ENCODE measurements around the gene SNUPN.

DNA sequence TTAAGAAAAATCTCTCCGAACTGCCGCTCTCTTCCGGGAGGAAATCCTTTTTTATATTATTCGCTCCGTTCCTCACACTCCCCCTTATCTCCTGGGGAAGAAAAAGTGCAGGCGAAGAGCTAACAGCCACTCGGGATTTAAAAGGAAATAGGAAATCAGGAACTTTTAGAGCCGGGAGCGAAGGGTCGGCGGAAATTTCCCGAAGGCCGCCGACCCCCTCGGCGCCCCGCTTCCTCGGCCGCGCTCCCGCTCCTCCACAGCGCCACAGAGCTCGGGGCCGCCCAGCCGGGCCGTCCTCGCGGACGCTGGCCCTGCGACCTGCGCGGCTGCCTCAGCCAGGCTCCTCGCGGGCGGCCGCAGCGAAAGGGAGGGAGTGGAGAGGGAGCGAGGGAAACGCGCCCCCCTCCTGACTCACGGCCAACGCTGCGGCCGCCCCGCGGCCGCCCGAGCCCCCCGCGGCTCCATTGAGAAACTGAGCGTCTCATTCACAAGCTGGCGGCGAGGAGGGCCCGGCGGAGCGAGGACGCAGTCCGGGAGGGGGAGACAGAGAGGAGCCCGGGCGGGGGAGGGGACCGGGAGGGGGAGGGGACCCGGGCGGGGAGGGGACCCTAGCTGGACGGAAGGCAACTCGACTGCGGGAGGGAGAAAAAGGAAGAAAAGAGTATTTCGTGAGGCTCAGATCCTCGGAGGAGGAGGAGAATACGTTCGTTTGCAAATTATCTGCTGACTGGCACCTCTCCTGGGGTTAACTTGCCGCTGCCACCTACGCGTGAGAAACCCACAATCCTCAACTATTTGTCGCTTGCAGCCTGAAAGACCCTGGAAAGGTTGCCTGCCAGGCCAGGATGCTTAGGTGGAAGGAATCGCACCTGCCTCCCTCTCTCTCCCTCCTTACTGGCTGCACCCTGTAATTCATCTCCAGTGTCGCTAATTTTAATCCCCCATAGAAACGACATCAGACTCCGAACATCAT lies 46.3 kb downstream of the SNUPN start, which contains the start of gene PTPN9:
- TF ChIP-seq POLR2AphosphoS5 (IDR thresholded peaks at IDR 0.05; ENCODE audit: low read depth, low read length) (no peak; the same call in 1 of the 2 replicates), TAF1 (IDR thresholded peaks at IDR 0.05; ENCODE audit: borderline replicate concordance, low read depth, low read length) (peak; percentile 58; the same call in 1 of the 2 replicates), SMC3 (IDR thresholded peaks at IDR 0.05; ENCODE audit: low read depth, low read length) (no peak), JUND (IDR thresholded peaks at IDR 0.05) (no peak), GABPA (IDR thresholded peaks at IDR 0.05; ENCODE audit: low read depth) (no peak), EP300 (IDR thresholded peaks at IDR 0.05; ENCODE audit: borderline replicate concordance in 1 of 2, low read depth in 1 of 2, low read length in 1 of 2) (no peak)
- TF ChIP-seq, protein P1, sequence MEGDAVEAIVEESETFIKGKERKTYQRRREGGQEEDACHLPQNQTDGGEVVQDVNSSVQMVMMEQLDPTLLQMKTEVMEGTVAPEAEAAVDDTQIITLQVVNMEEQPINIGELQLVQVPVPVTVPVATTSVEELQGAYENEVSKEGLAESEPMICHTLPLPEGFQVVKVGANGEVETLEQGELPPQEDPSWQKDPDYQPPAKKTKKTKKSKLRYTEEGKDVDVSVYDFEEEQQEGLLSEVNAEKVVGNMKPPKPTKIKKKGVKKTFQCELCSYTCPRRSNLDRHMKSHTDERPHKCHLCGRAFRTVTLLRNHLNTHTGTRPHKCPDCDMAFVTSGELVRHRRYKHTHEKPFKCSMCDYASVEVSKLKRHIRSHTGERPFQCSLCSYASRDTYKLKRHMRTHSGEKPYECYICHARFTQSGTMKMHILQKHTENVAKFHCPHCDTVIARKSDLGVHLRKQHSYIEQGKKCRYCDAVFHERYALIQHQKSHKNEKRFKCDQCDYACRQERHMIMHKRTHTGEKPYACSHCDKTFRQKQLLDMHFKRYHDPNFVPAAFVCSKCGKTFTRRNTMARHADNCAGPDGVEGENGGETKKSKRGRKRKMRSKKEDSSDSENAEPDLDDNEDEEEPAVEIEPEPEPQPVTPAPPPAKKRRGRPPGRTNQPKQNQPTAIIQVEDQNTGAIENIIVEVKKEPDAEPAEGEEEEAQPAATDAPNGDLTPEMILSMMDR (IDR thresholded peaks at IDR 0.05): peak; percentile 41
- TF ChIP-seq, protein P2, sequence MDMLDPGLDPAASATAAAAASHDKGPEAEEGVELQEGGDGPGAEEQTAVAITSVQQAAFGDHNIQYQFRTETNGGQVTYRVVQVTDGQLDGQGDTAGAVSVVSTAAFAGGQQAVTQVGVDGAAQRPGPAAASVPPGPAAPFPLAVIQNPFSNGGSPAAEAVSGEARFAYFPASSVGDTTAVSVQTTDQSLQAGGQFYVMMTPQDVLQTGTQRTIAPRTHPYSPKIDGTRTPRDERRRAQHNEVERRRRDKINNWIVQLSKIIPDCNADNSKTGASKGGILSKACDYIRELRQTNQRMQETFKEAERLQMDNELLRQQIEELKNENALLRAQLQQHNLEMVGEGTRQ (IDR thresholded peaks at IDR 0.05; ENCODE audit: borderline replicate concordance, low read depth, low read length): no peak
- TF ChIP-seq, protein P3, sequence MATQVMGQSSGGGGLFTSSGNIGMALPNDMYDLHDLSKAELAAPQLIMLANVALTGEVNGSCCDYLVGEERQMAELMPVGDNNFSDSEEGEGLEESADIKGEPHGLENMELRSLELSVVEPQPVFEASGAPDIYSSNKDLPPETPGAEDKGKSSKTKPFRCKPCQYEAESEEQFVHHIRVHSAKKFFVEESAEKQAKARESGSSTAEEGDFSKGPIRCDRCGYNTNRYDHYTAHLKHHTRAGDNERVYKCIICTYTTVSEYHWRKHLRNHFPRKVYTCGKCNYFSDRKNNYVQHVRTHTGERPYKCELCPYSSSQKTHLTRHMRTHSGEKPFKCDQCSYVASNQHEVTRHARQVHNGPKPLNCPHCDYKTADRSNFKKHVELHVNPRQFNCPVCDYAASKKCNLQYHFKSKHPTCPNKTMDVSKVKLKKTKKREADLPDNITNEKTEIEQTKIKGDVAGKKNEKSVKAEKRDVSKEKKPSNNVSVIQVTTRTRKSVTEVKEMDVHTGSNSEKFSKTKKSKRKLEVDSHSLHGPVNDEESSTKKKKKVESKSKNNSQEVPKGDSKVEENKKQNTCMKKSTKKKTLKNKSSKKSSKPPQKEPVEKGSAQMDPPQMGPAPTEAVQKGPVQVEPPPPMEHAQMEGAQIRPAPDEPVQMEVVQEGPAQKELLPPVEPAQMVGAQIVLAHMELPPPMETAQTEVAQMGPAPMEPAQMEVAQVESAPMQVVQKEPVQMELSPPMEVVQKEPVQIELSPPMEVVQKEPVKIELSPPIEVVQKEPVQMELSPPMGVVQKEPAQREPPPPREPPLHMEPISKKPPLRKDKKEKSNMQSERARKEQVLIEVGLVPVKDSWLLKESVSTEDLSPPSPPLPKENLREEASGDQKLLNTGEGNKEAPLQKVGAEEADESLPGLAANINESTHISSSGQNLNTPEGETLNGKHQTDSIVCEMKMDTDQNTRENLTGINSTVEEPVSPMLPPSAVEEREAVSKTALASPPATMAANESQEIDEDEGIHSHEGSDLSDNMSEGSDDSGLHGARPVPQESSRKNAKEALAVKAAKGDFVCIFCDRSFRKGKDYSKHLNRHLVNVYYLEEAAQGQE (IDR thresholded peaks at IDR 0.05; ENCODE audit: low read depth, low read length): 0 out of 2 replicates have a peak, but pooled peaks have one; percentile 25

Measured in SK-N-SH (cell line).